ENCODE results near the gene SMIM24. TPM values are rescaled to one million over a fixed set of nuclear protein-coding genes. Genes with fewer than 3 reads are reported as not detected.
A peak's percentile ranks its signal among the peaks of the same experiment; 100 is the strongest.

SMIM24 gene
- total RNA-seq, 6 experiments from 2014 or later: 2.1 to 38.1 (median 6.6) TPM; not detected in 1

DNA sequence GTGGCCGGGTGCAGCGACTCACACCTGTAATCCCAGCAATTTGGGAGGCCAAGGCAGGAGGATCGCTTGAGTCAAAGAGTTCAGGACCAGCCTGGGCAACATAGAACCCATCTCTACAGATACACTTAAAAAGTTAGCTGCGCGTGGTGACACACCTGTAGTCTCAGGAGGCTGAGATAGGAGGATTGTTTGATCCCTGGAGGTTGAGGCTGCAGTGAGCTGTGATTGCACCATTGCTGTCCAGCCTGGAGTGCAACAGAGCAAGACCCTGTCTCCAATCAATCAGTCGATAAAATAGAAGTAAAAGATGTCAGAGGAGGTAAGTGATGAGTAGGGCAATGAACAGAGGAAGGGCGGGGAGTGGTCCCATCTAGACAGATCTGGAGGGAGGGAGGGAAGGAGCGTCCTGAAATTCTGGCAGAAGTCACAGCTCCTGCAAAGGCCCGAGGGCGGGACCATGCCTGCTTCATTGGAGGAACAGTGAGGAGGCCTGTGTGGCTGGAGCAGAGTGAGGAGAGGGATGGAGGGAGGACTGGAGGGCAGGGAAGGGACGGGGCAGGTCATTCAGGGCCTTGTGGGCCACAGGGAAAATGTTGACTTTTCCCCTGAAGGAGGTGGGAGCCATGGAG lies 9.7 kb downstream of the SMIM24 start:
- H3K27me3 ChIP-seq: no peaks in the 10 kb centered on the region
- ATAC-seq (no peak), DNase-seq (no peak)
- H3K36me3 ChIP-seq: no peaks in the 10 kb centered on the region
- WGBS (ENCODE audit: insufficient coverage, low coverage, low lambda C conversion rate, missing lambda C conversion rate): 54% methylated on average over 8 of the region's 11 CpGs
- no peaks in the 10 kb centered on the region for H3K9me3 ChIP-seq
- TF ChIP-seq POLR2A (IDR thresholded peaks at IDR 0.05): no peak
- TF ChIP-seq, protein P1, sequence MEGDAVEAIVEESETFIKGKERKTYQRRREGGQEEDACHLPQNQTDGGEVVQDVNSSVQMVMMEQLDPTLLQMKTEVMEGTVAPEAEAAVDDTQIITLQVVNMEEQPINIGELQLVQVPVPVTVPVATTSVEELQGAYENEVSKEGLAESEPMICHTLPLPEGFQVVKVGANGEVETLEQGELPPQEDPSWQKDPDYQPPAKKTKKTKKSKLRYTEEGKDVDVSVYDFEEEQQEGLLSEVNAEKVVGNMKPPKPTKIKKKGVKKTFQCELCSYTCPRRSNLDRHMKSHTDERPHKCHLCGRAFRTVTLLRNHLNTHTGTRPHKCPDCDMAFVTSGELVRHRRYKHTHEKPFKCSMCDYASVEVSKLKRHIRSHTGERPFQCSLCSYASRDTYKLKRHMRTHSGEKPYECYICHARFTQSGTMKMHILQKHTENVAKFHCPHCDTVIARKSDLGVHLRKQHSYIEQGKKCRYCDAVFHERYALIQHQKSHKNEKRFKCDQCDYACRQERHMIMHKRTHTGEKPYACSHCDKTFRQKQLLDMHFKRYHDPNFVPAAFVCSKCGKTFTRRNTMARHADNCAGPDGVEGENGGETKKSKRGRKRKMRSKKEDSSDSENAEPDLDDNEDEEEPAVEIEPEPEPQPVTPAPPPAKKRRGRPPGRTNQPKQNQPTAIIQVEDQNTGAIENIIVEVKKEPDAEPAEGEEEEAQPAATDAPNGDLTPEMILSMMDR (IDR thresholded peaks at IDR 0.05): no peak
- intact Hi-C loops (cut with DNase I): no loop called here
- no peak overlapping the region for H3K4me3 ChIP-seq
- H3K4me1 ChIP-seq: peaks cover 0 to 13% (median 6%) of the 10 kb centered on the region in 4 donors
- H3K27ac ChIP-seq: no peak overlapping the region

DNA sequence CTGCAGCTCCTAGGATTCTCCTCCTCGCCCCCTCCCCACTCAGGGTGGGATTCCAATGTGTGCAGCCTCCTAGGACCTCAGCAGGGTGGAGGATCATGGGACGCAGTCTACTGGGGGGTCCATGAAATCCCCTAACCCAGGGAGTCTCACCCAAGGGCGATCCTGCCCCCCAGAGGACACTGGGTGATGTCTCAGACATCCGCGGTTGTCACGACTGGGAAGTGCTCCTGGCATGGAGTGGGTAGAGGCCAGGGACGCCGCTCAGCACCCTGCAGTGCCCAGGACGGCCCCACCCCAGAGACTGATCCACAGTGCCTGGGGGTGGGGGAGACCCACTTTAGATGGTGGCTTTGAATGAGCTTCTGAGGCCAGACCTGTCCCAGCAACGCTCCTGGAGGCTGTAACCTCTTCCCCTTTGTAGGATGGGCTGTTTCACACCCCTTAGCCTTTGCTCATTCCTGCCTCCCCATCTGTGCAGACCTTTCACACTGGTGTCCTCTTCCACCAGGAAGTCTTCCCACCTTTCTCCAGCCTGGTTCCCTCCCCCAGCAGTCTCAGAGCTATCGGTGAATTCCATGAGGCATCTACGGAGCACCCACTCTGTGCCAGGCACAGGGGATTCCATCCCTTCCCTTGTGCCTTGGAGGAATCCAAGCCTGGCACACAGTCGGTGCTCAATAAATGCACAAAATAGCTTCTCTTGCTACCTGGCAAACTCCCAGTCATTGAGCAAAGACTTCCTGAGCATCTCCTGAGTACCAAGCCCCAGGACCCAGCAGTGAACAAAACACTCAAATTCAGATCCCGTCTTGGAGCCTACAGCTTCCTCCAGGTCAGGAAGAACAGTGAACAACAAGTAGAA lies 10.5 kb downstream of the SMIM24 start:
- ATAC-seq (peak in 3 of 4 donors; percentile 11 to 29 (median 13)), DNase-seq (no peak)
- Histone ChIP-seq H3K27me3 (no peaks in the 10 kb centered on the region), H3K4me3 (no peak overlapping the region), H3K9me3 (no peaks in the 10 kb centered on the region), H3K4me1 (peaks cover 0 to 13% (median 6%) of the 10 kb centered on the region in 4 donors), H3K36me3 (no peaks in the 10 kb centered on the region), H3K27ac (no peak overlapping the region)
- WGBS (ENCODE audit: insufficient coverage, low coverage, low lambda C conversion rate, missing lambda C conversion rate): 45% methylated on average over 4 of the region's 14 CpGs
- TF ChIP-seq, protein P1 (IDR thresholded peaks at IDR 0.05): peak in 3 of 4 donors; percentile 15 to 24 (median 20)
- no peak for TF ChIP-seq POLR2A (IDR thresholded peaks at IDR 0.05)
- intact Hi-C loops (cut with DNase I): no loop called here

DNA sequence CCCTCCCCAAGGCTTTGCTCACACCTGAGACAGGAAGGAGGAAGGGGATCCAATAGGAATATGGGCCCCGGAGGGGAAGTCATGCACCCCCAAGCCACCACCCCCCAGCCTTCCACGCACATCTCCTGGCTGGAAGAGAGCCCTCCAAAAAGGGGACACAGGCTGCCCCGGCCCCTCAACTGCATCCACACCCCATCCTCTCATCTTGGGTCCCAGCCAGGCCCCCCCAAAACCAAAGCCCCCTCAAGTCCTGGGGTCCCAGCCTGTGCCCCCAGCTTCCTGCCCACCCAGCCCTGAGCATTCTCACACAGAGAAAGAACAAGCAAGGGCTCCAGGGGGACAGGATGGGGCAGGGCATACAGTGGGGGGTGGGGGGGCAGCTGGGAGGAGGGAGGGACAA lies 12.1 kb downstream of the SMIM24 start:
- H3K27me3 ChIP-seq: no peaks in the 10 kb centered on the region
- DNase-seq (no peak), ATAC-seq (peak in 1 of 4 donors; percentile 1)
- H3K9me3 ChIP-seq: no peaks in the 10 kb centered on the region
- H3K4me3 ChIP-seq: no peak overlapping the region
- H3K27ac ChIP-seq: peak overlapping the region in 1 of 3 donors; percentile 46
- H3K36me3 ChIP-seq: peaks cover 0 to 2% (median under 1%) of the 10 kb centered on the region in 4 donors
- TF ChIP-seq, protein P1 (IDR thresholded peaks at IDR 0.05): no peak
- no peak for TF ChIP-seq POLR2A (IDR thresholded peaks at IDR 0.05)
- peaks cover 0 to 11% (median 2%) of the 10 kb centered on the region in 4 donors for H3K4me1 ChIP-seq
- no CpG with 5 or more reads among the region's 3 CpGs for WGBS (ENCODE audit: insufficient coverage, low coverage, low lambda C conversion rate, missing lambda C conversion rate)
- intact Hi-C loops (cut with DNase I): no loop called here

DNA sequence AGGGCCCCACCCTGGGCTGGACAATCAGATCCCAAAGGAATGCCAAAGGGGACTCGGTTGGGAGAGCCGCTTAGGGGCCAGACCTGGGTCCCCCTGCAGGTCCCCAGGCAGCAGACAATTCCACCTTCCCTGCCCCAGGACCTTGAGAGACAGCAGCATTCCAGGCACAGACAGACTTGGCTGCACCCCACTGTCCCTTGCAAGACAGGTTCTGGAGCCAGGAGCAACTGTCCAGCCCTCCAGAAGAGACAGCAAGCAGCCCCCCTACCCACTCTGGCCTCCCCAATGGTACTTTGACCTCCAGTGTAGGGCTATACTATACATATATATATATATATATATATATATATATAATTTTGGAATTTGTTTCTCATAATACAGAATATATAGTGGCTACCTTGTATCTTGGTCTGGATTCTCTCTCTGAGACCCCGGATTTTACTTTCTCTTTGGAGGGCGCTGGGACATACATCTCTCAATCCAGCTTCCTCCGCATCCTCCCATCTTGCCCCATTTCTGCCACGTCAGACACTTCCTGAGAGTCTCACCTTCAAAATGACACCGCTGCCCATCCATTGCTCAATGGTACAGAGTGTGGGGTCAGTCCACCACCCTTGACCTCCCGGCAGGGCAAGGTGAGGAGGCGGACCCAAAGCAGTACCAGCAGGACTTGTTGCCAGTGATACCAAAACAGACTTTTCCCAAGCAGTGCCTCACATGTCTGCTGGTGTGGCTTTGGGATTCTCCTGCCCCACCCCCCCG lies 12.7 kb downstream of the SMIM24 start:
- ATAC-seq: peak; percentile 63 to 74 (median 66)
- peaks cover 0 to 11% (median 0%) of the 10 kb centered on the region in 4 donors for H3K4me1 ChIP-seq
- H3K27ac ChIP-seq: peak overlapping the region in 1 of 3 donors; percentile 46
- 35% methylated on average over 8 of the region's 10 CpGs for WGBS (ENCODE audit: insufficient coverage, low coverage, low lambda C conversion rate, missing lambda C conversion rate)
- peak; percentile 69 to 86 (median 82) for DNase-seq
- H3K4me3 ChIP-seq: no peak overlapping the region
- no peaks in the 10 kb centered on the region for H3K27me3 ChIP-seq
- intact Hi-C loops (cut with DNase I): no loop called here
- TF ChIP-seq POLR2A (IDR thresholded peaks at IDR 0.05): no peak
- TF ChIP-seq, protein P1 (IDR thresholded peaks at IDR 0.05): no peak
- peaks cover 0 to 8% (median under 1%) of the 10 kb centered on the region in 4 donors for H3K36me3 ChIP-seq
- no peaks in the 10 kb centered on the region for H3K9me3 ChIP-seq

Measured in right lobe of liver (tissue), 6 donors.